ENCODE data around the gene NXPH3. TPM values are rescaled to one million over a fixed set of nuclear protein-coding genes. Genes with fewer than 3 reads are reported as not detected.

NXPH3 gene
- total and polyA plus RNA-seq, 2 donors (not counting 3 experiments of a cell fraction or from before 2014, with no cell fraction given): 1.7 to 2.0 TPM

GRCh38 chr17:49589577-49589927, 13.9 kb downstream of the NXPH3 start:
- no peaks in the 10 kb centered on the region for H3K36me3 ChIP-seq (ENCODE audit: control insufficient read depth in 2 of 2, extremely low read depth in 1 of 2, insufficient read depth in 2 of 2, low read length in 2 of 2)
- H3K4me2 ChIP-seq (ENCODE audit: insufficient read depth, low read length): no peak overlapping the region
- FAIRE-seq (no peak), DNase-seq (ENCODE audit: low read depth, low spot score) (no peak)
- H3K27me3 ChIP-seq (ENCODE audit: control insufficient read depth in 2 of 2, insufficient read depth in 2 of 2, low read length in 2 of 2): no peaks in the 10 kb centered on the region
- H3K9me1 ChIP-seq (replicated peaks; ENCODE audit: control insufficient read depth, extremely low read depth, insufficient read depth, low read length): no peaks in the 10 kb centered on the region
- no peak overlapping the region for H3K4me3 ChIP-seq (replicated peaks in 1 of 3; ENCODE audit: insufficient read depth in 1 of 3, low read depth in 1 of 3, low read length in 3 of 3)
- no peak for TF ChIP-seq FOS (IDR thresholded peaks at IDR 0.05; ENCODE audit: borderline replicate concordance, insufficient read depth, low read length)
- no peak for TF ChIP-seq JUN (IDR thresholded peaks at IDR 0.05; ENCODE audit: borderline replicate concordance, insufficient read depth, insufficient read length, low read depth)
- TF ChIP-seq EZH2 (IDR thresholded peaks at IDR 0.05; ENCODE audit: borderline replicate concordance, low read depth, low read length, severe bottlenecking): no peak
- no peak for TF ChIP-seq MAX (IDR thresholded peaks at IDR 0.05; ENCODE audit: insufficient read depth, insufficient read length)
- no peak for TF ChIP-seq GATA2 (IDR thresholded peaks at IDR 0.05; ENCODE audit: insufficient read depth, insufficient read length, low read depth, low read length)
- TF ChIP-seq POLR2A (IDR thresholded peaks at IDR 0.05; ENCODE audit: low read depth, low read length): no peak
- no peak for TF ChIP-seq POLR2AphosphoS5 (IDR thresholded peaks at IDR 0.05; ENCODE audit: insufficient read depth, low read depth, low read length)
- TF ChIP-seq CTCF (IDR thresholded peaks at IDR 0.05; ENCODE audit: extremely low read depth in 1 of 2, insufficient read depth in 1 of 2, low read depth in 1 of 2, low read length in 2 of 2): no peak
- no peak for TF ChIP-seq MYC (IDR thresholded peaks at IDR 0.05; ENCODE audit: low read depth, low read length)
- no peaks in the 10 kb centered on the region for H3K9me3 ChIP-seq (replicated peaks; ENCODE audit: control insufficient read depth, insufficient read depth, low read length)
- CTCF ChIA-PET: interaction anchor here (1.3 to 1.6 kb wide), 2 partner anchors 9 to 19 kb away, joined by 5 read pairs; no protein-coding TSS in a partner anchor
- dilution Hi-C loops (cut with MboI; ENCODE audit: extremely low pct_ligation_motif_present, low sequenced_read_pairs) (no loop called here), intact Hi-C loops (cut with micrococcal nuclease) (no loop called here)
- no peak overlapping the region for H3K27ac ChIP-seq (ENCODE audit: insufficient read depth, low read depth, low read length)
- no peak overlapping the region for H2AFZ ChIP-seq (ENCODE audit: low read depth, low read length)
- no peak overlapping the region for H3K9ac ChIP-seq (replicated peaks; ENCODE audit: extremely low read depth, insufficient read depth, low read length)
- no peaks in the 10 kb centered on the region for H3K4me1 ChIP-seq (ENCODE audit: control insufficient read depth, extremely low read depth, insufficient read depth, low read length)
- H4K20me1 ChIP-seq (replicated peaks; ENCODE audit: control insufficient read depth, extremely low read depth, insufficient read depth, low read length): no peaks in the 10 kb centered on the region
- POLR2A ChIA-PET: no interaction called here
- BruUV-seq (replicated peaks): no TSS peak
- no peaks in the 10 kb centered on the region for H3K79me2 ChIP-seq (ENCODE audit: control insufficient read depth, insufficient read depth, low read length)

Measured in endothelial cell of umbilical vein (primary cell).